Natural killer cell treated with Interleukin-12 subunit alpha and Interleukin-12 subunit beta and Interleukin-15 and Interleukin-18, amount 100 ng/mL, for 72 hours (primary cell): ENCODE data around the gene SPATA20. TPM values are rescaled to one million over a fixed set of nuclear protein-coding genes. Genes with fewer than 3 reads are reported as not detected.

Experiments used
- ATAC-seq, 2 donors: fragments of 150-1000 bp; cut with Tn5 transposase in 1 of 2; sonication (Bioruptor Pico), chemical (Tn5 transposase) in 1 of 2; 2 replicates each; pipeline ENCODE4 v1.10.0; 2021
- DNase-seq: peaks from one replicate; pipeline ENCODE4 v3.0.0; 2022; ENCODE audit warnings: low spot score
- H3K27ac Mint-ChIP-seq, 2 donors: 1 replicate in 1 of 2; 2 replicates in 1 of 2; pipeline ENCODE4 v1.8.0; 2022; ENCODE audit warnings: mixed read lengths in 2 of 2, mild to moderate bottlenecking in 1 of 2, moderate library complexity in 1 of 2
- H3K27me3 Mint-ChIP-seq, 2 donors: 1 replicate in 1 of 2; 2 replicates in 1 of 2; pipeline ENCODE4 v1.8.0; 2022; ENCODE audit warnings: mixed read lengths in 2 of 2
- H3K36me3 Mint-ChIP-seq: one replicate; pipeline ENCODE4 v1.8.0; 2022; ENCODE audit warnings: mixed read lengths
- H3K4me1 Mint-ChIP-seq, 2 donors: 1 replicate in 1 of 2; 2 replicates in 1 of 2; pipeline ENCODE4 v1.8.0; 2022; ENCODE audit warnings: low read depth in 2 of 2, mixed read lengths in 2 of 2, mild to moderate bottlenecking in 1 of 2
- H3K4me3 Mint-ChIP-seq: one replicate; pipeline ENCODE4 v1.8.0; 2022; ENCODE audit warnings: mixed read lengths
- H3K9me3 Mint-ChIP-seq: 2 replicates; pipeline ENCODE4 v1.8.0; 2022; ENCODE audit warnings: mixed read lengths
- total RNA-seq, 2 donors: library from RNA; stranded (reverse); gene quantifications; one replicate each; pipeline ENCODE4 v1.2.3, GENCODE V29; 2022

SPATA20 gene
- total RNA-seq, 2 donors from 2014 or later: 15.3 to 25.6 TPM

GRCh38 chr17:50562242-50563091, 15.5 kb downstream of the SPATA20 start:
- Mint-ChIP-seq H3K36me3 (no peaks in the 10 kb centered on the region), H3K9me3 (no peaks in the 10 kb centered on the region), H3K4me3 (peak overlapping the region; percentile 30), H3K27ac (no peak overlapping the region), H3K4me1 (peaks cover 6 to 15% of the 10 kb centered on the region in 2 donors), H3K27me3 (peaks cover 39 to 43% of the 10 kb centered on the region in 2 donors)
- ATAC-seq: no peak
- no peak for DNase-seq

- Mint-ChIP-seq H3K4me1 (peaks cover 6 to 15% of the 10 kb centered on the region in 2 donors), H3K36me3 (no peaks in the 10 kb centered on the region), H3K4me3 (no peak overlapping the region), H3K27me3 (peaks cover 45 to 46% of the 10 kb centered on the region in 2 donors), H3K27ac (no peak overlapping the region), H3K9me3 (no peaks in the 10 kb centered on the region)
- ATAC-seq (no peak), DNase-seq (no peak)
Measured at GRCh38 chr17:50563092-50563511, 16.1 kb downstream of the SPATA20 start.

GRCh38 chr17:50564916-50565315, 17.9 kb downstream of the SPATA20 start:
- no peaks in the 10 kb centered on the region for H3K9me3 Mint-ChIP-seq

GRCh38 chr17:50565402-50566350, 18.7 kb downstream of the SPATA20 start:
- Mint-ChIP-seq H3K9me3 (no peaks in the 10 kb centered on the region), H3K4me1 (peaks cover 6 to 9% of the 10 kb centered on the region in 2 donors), H3K36me3 (no peaks in the 10 kb centered on the region), H3K27ac (no peak overlapping the region), H3K4me3 (no peak overlapping the region), H3K27me3 (peaks cover 39 to 48% of the 10 kb centered on the region in 2 donors)
- no peak for ATAC-seq
- DNase-seq: no peak

More at GRCh38 chr17:50564916-50565315, 17.9 kb downstream of the SPATA20 start:
- Mint-ChIP-seq H3K4me1 (peaks cover 6 to 11% of the 10 kb centered on the region in 2 donors), H3K36me3 (no peaks in the 10 kb centered on the region), H3K27ac (no peak overlapping the region), H3K27me3 (peaks cover 41 to 48% of the 10 kb centered on the region in 2 donors), H3K4me3 (no peak overlapping the region)
- ATAC-seq (no peak), DNase-seq (no peak)

- DNase-seq (no peak), ATAC-seq (no peak)
- Mint-ChIP-seq H3K4me1 (peaks cover 6 to 9% of the 10 kb centered on the region in 2 donors), H3K9me3 (no peaks in the 10 kb centered on the region), H3K4me3 (no peak overlapping the region), H3K27me3 (peaks cover 44 to 49% of the 10 kb centered on the region in 2 donors), H3K36me3 (no peaks in the 10 kb centered on the region), H3K27ac (no peak overlapping the region)
Measured at GRCh38 chr17:50566886-50567285, 19.9 kb downstream of the SPATA20 start.

GRCh38 chr17:50568659-50569058, 21.7 kb downstream of the SPATA20 start:
- no peak for DNase-seq
- ATAC-seq: no peak
- H3K36me3 Mint-ChIP-seq: no peaks in the 10 kb centered on the region
- peaks cover 39 to 43% of the 10 kb centered on the region in 2 donors for H3K27me3 Mint-ChIP-seq
- H3K4me1 Mint-ChIP-seq: peaks cover 5 to 6% of the 10 kb centered on the region in 2 donors
- no peak overlapping the region for H3K27ac Mint-ChIP-seq
- H3K4me3 Mint-ChIP-seq: no peak overlapping the region
- no peaks in the 10 kb centered on the region for H3K9me3 Mint-ChIP-seq

GRCh38 chr17:50569592-50569991, 22.6 kb downstream of the SPATA20 start:
- Mint-ChIP-seq H3K4me3 (no peak overlapping the region), H3K27me3 (peaks cover 37% of the 10 kb centered on the region in 2 donors), H3K4me1 (peaks cover 5 to 6% of the 10 kb centered on the region in 2 donors), H3K9me3 (no peaks in the 10 kb centered on the region), H3K36me3 (no peaks in the 10 kb centered on the region), H3K27ac (no peak overlapping the region)
- ATAC-seq: no peak
- DNase-seq: no peak

GRCh38 chr17:50570032-50570431, 23.1 kb downstream of the SPATA20 start:
- Mint-ChIP-seq H3K27me3 (peaks cover 32 to 37% of the 10 kb centered on the region in 2 donors), H3K9me3 (no peaks in the 10 kb centered on the region), H3K4me1 (peaks cover 3 to 6% of the 10 kb centered on the region in 2 donors), H3K4me3 (no peak overlapping the region), H3K27ac (no peak overlapping the region), H3K36me3 (no peaks in the 10 kb centered on the region)
- ATAC-seq: no peak
- no peak for DNase-seq

- Mint-ChIP-seq H3K9me3 (no peaks in the 10 kb centered on the region), H3K36me3 (no peaks in the 10 kb centered on the region), H3K27ac (no peak overlapping the region), H3K4me1 (peaks cover 3 to 5% of the 10 kb centered on the region in 2 donors), H3K4me3 (no peak overlapping the region), H3K27me3 (peaks cover 29 to 33% of the 10 kb centered on the region in 2 donors)
- no peak for ATAC-seq
- DNase-seq: no peak
Measured at GRCh38 chr17:50570528-50570927, 23.6 kb downstream of the SPATA20 start.

GRCh38 chr17:50571681-50572080, 24.7 kb downstream of the SPATA20 start:
- ATAC-seq: no peak

GRCh38 chr17:50572541-50572940, 25.6 kb downstream of the SPATA20 start:
- H3K4me3 Mint-ChIP-seq: no peak overlapping the region
- no peaks in the 10 kb centered on the region for H3K36me3 Mint-ChIP-seq
- ATAC-seq: no peak
- no peak overlapping the region for H3K27ac Mint-ChIP-seq
- no peaks in the 10 kb centered on the region for H3K4me1 Mint-ChIP-seq
- no peaks in the 10 kb centered on the region for H3K9me3 Mint-ChIP-seq
- no peak for DNase-seq
- peaks cover 13 to 15% of the 10 kb centered on the region in 2 donors for H3K27me3 Mint-ChIP-seq

More at GRCh38 chr17:50571681-50572080, 24.7 kb downstream of the SPATA20 start:
- Mint-ChIP-seq H3K27ac (no peak overlapping the region), H3K4me1 (no peaks in the 10 kb centered on the region), H3K36me3 (no peaks in the 10 kb centered on the region), H3K9me3 (no peaks in the 10 kb centered on the region), H3K4me3 (no peak overlapping the region), H3K27me3 (peaks cover 19 to 21% of the 10 kb centered on the region in 2 donors)
- DNase-seq: no peak

- ATAC-seq (no peak), DNase-seq (no peak)
- Mint-ChIP-seq H3K36me3 (no peaks in the 10 kb centered on the region), H3K4me3 (no peak overlapping the region), H3K27ac (no peak overlapping the region), H3K9me3 (no peaks in the 10 kb centered on the region), H3K27me3 (peaks cover 11 to 19% of the 10 kb centered on the region in 2 donors), H3K4me1 (no peaks in the 10 kb centered on the region)
Measured at GRCh38 chr17:50573866-50574611, 27.1 kb downstream of the SPATA20 start.

GRCh38 chr17:50575581-50576210, 28.7 kb downstream of the SPATA20 start:
- peaks cover 11 to 19% of the 10 kb centered on the region in 2 donors for H3K27me3 Mint-ChIP-seq
- no peak for DNase-seq
- no peaks in the 10 kb centered on the region for H3K36me3 Mint-ChIP-seq
- peak in 1 of 2 donors; percentile 8 for ATAC-seq
- H3K4me1 Mint-ChIP-seq: no peaks in the 10 kb centered on the region
- no peak overlapping the region for H3K4me3 Mint-ChIP-seq
- H3K9me3 Mint-ChIP-seq: no peaks in the 10 kb centered on the region
- no peak overlapping the region for H3K27ac Mint-ChIP-seq
